ENCODE data around the gene KRT6A. TPM values are rescaled to one million over a fixed set of nuclear protein-coding genes. Genes with fewer than 3 reads are reported as not detected.

Gene KRT6A
- total RNA-seq, 1 experiment from 2014 or later = not detected

DNA sequence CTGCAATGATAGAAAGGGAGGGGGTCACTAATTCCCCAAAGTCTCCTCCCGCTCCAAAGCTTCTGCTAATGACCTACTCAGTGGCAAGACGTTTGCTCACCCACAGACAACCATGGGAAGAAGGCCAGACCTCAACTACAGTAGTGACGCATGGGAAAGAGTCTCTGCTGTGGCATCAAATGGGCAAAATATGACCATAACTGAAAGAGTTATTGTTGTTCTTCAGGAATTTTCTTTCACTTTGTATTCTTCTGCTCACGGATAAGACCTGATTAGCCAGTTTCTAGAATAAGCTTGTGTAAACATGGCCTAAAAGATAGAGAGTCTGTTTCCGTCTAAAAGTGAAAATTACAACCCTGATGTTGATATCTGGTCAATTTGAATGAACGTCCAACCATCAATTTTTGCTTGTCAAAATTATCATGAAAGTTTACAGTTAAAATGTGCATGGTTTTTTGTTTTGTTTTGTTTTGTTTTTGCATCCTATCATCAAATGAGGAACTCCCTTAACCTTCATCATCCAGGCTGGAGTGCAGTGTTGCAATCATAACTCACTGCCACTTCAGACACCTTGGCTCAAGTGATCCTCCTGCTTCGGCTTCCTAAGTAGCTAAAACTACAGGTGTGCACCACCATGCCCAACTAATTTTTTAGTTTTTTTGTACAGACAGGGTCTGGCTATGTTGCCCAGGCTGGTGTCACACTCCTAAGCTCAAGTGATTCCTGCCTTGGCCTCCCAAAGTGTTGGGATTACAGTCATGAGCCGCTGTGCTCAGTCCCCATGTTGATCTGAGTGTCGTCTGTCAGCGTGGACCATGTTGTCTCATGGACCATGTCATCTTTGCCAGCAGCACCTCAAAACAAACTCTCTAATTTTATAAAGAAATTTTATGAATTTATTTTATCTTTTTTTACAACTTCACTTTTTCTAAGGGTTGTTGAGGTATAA is 48.1 kb downstream of the KRT6A start:
- Histone ChIP-seq H3K36me3 (no peaks in the 10 kb centered on the region), H3K9me3 (replicated peaks) (no peaks in the 10 kb centered on the region), H3K27ac (no peak overlapping the region), H3K27me3 (peaks cover 4% of the 10 kb centered on the region; the same call in 1 of the 2 replicates), H3K4me1 (no peaks in the 10 kb centered on the region), H3K4me3 (no peak overlapping the region)
- DNase-seq = no peak

DNA sequence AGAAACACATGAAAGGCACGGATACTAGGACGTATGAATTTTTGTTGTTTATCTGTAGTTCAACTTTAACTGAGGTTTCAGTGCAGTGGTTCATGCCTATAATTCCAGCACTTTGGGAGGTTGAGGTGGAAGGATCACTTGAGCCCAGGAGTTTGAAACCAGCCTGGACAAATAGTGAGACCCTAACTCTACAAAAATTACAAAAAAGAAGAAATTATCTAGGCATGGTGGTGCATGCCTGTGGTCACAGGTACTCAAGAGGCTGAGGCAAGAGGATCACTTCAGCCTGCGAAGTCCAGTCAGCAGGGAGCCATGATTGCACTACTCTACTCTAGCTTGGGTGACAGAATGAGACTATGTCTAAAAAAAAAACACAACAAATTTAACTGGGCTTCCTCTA is 49.1 kb downstream of the KRT6A start:
- Histone ChIP-seq H3K9me3 (replicated peaks) (no peaks in the 10 kb centered on the region), H3K4me3 (no peak overlapping the region), H3K27ac (no peak overlapping the region), H3K4me1 (no peaks in the 10 kb centered on the region), H3K27me3 (peaks cover 4% of the 10 kb centered on the region; the same call in 1 of the 2 replicates), H3K36me3 (no peaks in the 10 kb centered on the region)
- DNase-seq = no peak

DNA sequence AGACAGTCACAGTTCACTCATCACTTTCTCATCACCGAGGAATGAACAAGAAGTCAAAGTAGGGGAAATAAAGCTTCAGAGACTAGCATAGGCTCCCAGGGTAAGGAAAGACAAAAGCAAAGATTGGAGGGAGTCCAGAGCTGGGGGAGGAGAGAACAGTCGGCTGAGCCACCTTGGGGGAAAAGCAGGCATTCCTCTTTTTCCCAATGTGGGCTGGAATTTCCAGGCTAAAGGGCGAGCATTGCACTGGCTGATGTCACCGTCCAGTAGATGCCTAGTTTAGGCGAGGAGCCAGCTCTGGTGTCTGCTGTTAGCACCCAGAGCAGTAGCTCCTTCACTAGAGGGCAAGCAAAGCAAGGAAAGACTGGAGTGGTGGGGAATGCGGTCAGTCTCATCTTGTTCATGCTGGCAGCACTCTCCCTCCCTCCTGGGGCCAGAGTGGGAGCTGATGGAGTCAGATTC is 50.4 kb downstream of the KRT6A start:
- Histone ChIP-seq H3K4me1 (no peaks in the 10 kb centered on the region), H3K27me3 (peaks cover 4% of the 10 kb centered on the region; the same call in 1 of the 2 replicates), H3K9me3 (replicated peaks) (no peaks in the 10 kb centered on the region), H3K27ac (no peak overlapping the region), H3K36me3 (no peaks in the 10 kb centered on the region), H3K4me3 (no peak overlapping the region)
- DNase-seq = no peak

DNA sequence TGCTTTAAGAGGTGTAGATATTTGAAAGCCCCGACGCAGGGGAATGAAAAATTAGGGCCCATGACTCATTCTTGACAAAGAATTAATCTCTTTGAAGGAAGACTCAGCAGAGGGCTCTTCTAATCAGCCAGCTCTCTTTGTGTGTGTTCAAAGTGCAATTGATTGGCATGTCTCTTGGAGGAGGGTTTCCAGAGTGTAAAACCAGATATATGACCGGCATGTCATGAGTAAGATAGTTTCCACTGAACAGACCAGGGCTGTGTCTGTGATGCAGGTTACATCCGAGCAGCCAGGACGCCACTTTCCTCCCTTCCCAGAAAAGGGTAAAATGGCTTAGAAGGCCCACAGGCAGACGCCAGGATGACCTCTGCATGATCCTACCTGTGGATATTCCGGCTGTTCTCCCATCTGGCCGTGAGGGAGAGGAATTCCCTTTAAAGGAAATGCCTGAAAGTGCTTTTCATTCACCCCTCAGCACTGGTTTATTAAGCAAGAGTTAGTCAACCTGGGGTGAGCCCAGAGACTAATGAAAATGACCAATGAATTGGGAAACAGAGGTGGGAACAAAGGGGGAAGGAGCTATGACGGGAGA is 51.6 kb downstream of the KRT6A start:
- no peak for DNase-seq
- peaks cover 7% of the 10 kb centered on the region; the same call in 1 of the 2 replicates for H3K27me3 ChIP-seq
- H3K4me3 ChIP-seq = no peak overlapping the region
- no peaks in the 10 kb centered on the region for H3K4me1 ChIP-seq
- no peaks in the 10 kb centered on the region for H3K36me3 ChIP-seq
- H3K27ac ChIP-seq = no peak overlapping the region
- H3K9me3 ChIP-seq (replicated peaks) = no peaks in the 10 kb centered on the region

GRCh38 chr12:52440821-52441319 is 52.2 kb downstream of the KRT6A start:
- H3K27me3 ChIP-seq = peaks cover 7% of the 10 kb centered on the region; the same call in 1 of the 2 replicates
- H3K36me3 ChIP-seq = no peaks in the 10 kb centered on the region
- no peaks in the 10 kb centered on the region for H3K9me3 ChIP-seq (replicated peaks)
- H3K27ac ChIP-seq = no peak overlapping the region
- no peaks in the 10 kb centered on the region for H3K4me1 ChIP-seq
- no peak for DNase-seq
- H3K4me3 ChIP-seq = no peak overlapping the region

- DNase-seq = no peak
- H3K9me3 ChIP-seq (replicated peaks) = no peaks in the 10 kb centered on the region
- H3K27ac ChIP-seq = no peak overlapping the region
- H3K4me3 ChIP-seq = no peak overlapping the region
- H3K27me3 ChIP-seq = peaks cover 7% of the 10 kb centered on the region; the same call in 1 of the 2 replicates
- H3K36me3 ChIP-seq = no peaks in the 10 kb centered on the region
- no peaks in the 10 kb centered on the region for H3K4me1 ChIP-seq
Observed at GRCh38 chr12:52439845-52440244, 53.2 kb downstream of the KRT6A start.

DNA sequence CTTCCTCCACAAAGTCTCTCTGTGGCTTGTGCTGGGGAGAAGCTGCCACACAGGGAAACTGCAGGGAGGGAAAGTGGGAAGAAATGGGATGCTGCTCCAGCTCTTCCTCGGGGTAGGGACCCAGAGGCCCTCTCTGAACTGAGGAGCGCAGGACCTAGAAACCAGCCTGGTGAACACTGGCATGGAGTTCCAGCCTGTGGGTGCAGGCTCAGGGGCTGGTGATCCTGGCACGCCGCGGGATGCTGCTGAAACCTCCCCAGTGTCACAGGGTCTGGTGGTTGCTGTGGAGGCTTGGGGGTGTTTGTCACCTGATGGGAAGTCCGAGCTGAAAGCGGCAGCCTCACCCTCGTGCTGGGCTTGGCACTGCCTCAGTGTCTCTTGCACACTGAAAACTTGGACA is 53.6 kb downstream of the KRT6A start:
- Histone ChIP-seq H3K4me1 (no peaks in the 10 kb centered on the region), H3K36me3 (no peaks in the 10 kb centered on the region), H3K4me3 (no peak overlapping the region), H3K27ac (no peak overlapping the region), H3K9me3 (replicated peaks) (no peaks in the 10 kb centered on the region), H3K27me3 (peaks cover 7% of the 10 kb centered on the region; the same call in 1 of the 2 replicates)
- no peak for DNase-seq

- no peak overlapping the region for H3K27ac ChIP-seq
- peaks cover 7% of the 10 kb centered on the region; the same call in 1 of the 2 replicates for H3K27me3 ChIP-seq
- H3K4me1 ChIP-seq = no peaks in the 10 kb centered on the region
- H3K4me3 ChIP-seq = no peak overlapping the region
- no peaks in the 10 kb centered on the region for H3K9me3 ChIP-seq (replicated peaks)
- no peak for DNase-seq
- no peaks in the 10 kb centered on the region for H3K36me3 ChIP-seq
Observed at GRCh38 chr12:52438305-52439301, 54.5 kb downstream of the KRT6A start.

DNA sequence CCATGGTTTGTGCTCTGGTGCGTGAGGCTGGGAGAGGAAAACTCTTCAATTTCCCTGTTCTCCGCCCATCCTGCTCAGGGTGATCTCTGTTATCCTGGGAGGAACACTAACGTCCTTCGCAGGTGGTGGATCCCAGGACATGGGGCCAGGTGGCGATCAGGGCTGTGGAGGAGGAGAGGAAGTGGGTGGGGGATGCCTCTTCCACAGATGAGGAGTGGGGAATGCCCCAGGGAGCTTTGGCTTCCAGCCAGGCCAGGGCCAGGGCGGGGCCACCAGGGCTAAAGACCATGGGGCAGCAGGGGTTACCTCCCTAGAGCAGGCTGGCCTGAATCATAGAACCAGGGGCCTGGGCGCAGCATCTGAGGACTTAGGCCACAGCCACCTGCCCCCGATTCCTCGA is 55.5 kb downstream of the KRT6A start:
- Histone ChIP-seq H3K4me3 (no peak overlapping the region), H3K4me1 (no peaks in the 10 kb centered on the region), H3K27me3 (peaks cover 3% of the 10 kb centered on the region; the same call in 1 of the 2 replicates), H3K9me3 (replicated peaks) (no peaks in the 10 kb centered on the region), H3K27ac (no peak overlapping the region), H3K36me3 (no peaks in the 10 kb centered on the region)
- DNase-seq = no peak

Other genes with a start within 250 kb of the KRT6A start
- gene KRT86, start 218.6 kb downstream of the KRT6A start, total RNA-seq (2014; rRNA removed; shearing (Covaris generic)) = 0.25 and 0.30 TPM in 2 replicates
- gene KRT81, start 201.7 kb downstream of the KRT6A start, total RNA-seq (2014; rRNA removed; shearing (Covaris generic)) = 0.06 TPM in 1 of 2 replicates, not detected in the other
- not detected in 2 replicates for gene KRT83, start 171.9 kb downstream of the KRT6A start, total RNA-seq (2014; rRNA removed; shearing (Covaris generic))
- not detected in 2 replicates for gene KRT85, start 125.8 kb downstream of the KRT6A start, total RNA-seq (2014; rRNA removed; shearing (Covaris generic))
- gene KRT84, start 107.6 kb downstream of the KRT6A start, total RNA-seq (2014; rRNA removed; shearing (Covaris generic)) = not detected in 2 replicates
- not detected in 2 replicates for gene KRT82, start 86.9 kb downstream of the KRT6A start, total RNA-seq (2014; rRNA removed; shearing (Covaris generic))
- gene KRT75, start 58.9 kb downstream of the KRT6A start, total RNA-seq (2014; rRNA removed; shearing (Covaris generic)) = not detected in 2 replicates
- gene KRT6B, start 41.1 kb downstream of the KRT6A start, total RNA-seq (2014; rRNA removed; shearing (Covaris generic)) = not detected in 2 replicates
- gene KRT6C, start 19.5 kb downstream of the KRT6A start, total RNA-seq (2014; rRNA removed; shearing (Covaris generic)) = not detected in 2 replicates
- not detected in 2 replicates for gene KRT5, start 27.1 kb upstream of the KRT6A start, total RNA-seq (2014; rRNA removed; shearing (Covaris generic))
- gene KRT71, start 59.9 kb upstream of the KRT6A start, total RNA-seq (2014; rRNA removed; shearing (Covaris generic)) = not detected in 2 replicates
- gene KRT74, start 80.6 kb upstream of the KRT6A start, total RNA-seq (2014; rRNA removed; shearing (Covaris generic)) = not detected in 2 replicates
- not detected in 2 replicates for gene KRT72, start 108.2 kb upstream of the KRT6A start, total RNA-seq (2014; rRNA removed; shearing (Covaris generic))
- gene KRT73, start 125.3 kb upstream of the KRT6A start, total RNA-seq (2014; rRNA removed; shearing (Covaris generic)) = not detected in 2 replicates
- not detected in 2 replicates for gene KRT2, start 159.0 kb upstream of the KRT6A start, total RNA-seq (2014; rRNA removed; shearing (Covaris generic))
- gene KRT1, start 187.2 kb upstream of the KRT6A start, total RNA-seq (2014; rRNA removed; shearing (Covaris generic)) = not detected in 2 replicates
- gene KRT77, start 210.3 kb upstream of the KRT6A start, total RNA-seq (2014; rRNA removed; shearing (Covaris generic)) = not detected in 2 replicates